Activated CD4-positive, alpha-beta T cell treated with anti-CD3 and anti-CD28 coated beads, Interleukin-2, amount 10 ng/mL, durations not matched to agents 24 days and 14 days (primary cell): ENCODE data around the gene UBE2J2. TPM values are rescaled to one million over a fixed set of nuclear protein-coding genes. Genes with fewer than 3 reads are reported as not detected.

Source experiments
- DNase-seq: peaks from one replicate; pipeline ENCODE4 v3.0.0; 2022
- H3K27ac Mint-ChIP-seq: one replicate; pipeline ENCODE4 v1.8.0; 2022; ENCODE audit warnings: mild to moderate bottlenecking, mixed read lengths
- H3K27me3 Mint-ChIP-seq: one replicate; pipeline ENCODE4 v1.8.0; 2022; ENCODE audit warnings: mixed read lengths
- H3K36me3 Mint-ChIP-seq: one replicate; pipeline ENCODE4 v1.8.0; 2022; ENCODE audit warnings: low read depth, mild to moderate bottlenecking, mixed read lengths
- H3K4me1 Mint-ChIP-seq: one replicate; pipeline ENCODE4 v1.8.0; 2021; ENCODE audit warnings: mixed read lengths
- H3K4me3 Mint-ChIP-seq: one replicate; pipeline ENCODE4 v1.8.0; 2022; ENCODE audit warnings: mild to moderate bottlenecking, moderate library complexity, mixed read lengths
- H3K9me3 Mint-ChIP-seq: one replicate; pipeline ENCODE4 v1.8.0; 2021; ENCODE audit warnings: mixed read lengths
- intact Hi-C: fragments of 100-400 bp; cut with micrococcal nuclease; formaldehyde crosslinking; loops from one replicate; pipeline ENCODE4 v1.15.1; 2023
- total RNA-seq: library from RNA; stranded (reverse); gene quantifications from 2 replicates; pipeline ENCODE4 v1.2.3, GENCODE V29; 2022

The UBE2J2 gene
- total RNA-seq, 1 donor from 2014 or later: 87.3 TPM

GRCh38 chr1:1285611-1286311 lies 12.1 kb upstream of the UBE2J2 start:
- Mint-ChIP-seq H3K9me3 (no peaks in the 10 kb centered on the region), H3K4me3 (no peak overlapping the region), H3K36me3 (no peaks in the 10 kb centered on the region), H3K27me3 (no peaks in the 10 kb centered on the region), H3K27ac (no peak overlapping the region), H3K4me1 (peaks cover 4% of the 10 kb centered on the region)
- intact Hi-C loops: no loop called here
- no peak for DNase-seq

GRCh38 chr1:1285102-1285571 lies 11.5 kb upstream of the UBE2J2 start:
- H3K27ac Mint-ChIP-seq: no peak overlapping the region
- H3K36me3 Mint-ChIP-seq: no peaks in the 10 kb centered on the region
- no peak overlapping the region for H3K4me3 Mint-ChIP-seq
- H3K9me3 Mint-ChIP-seq: no peaks in the 10 kb centered on the region
- no peak for DNase-seq
- no peaks in the 10 kb centered on the region for H3K27me3 Mint-ChIP-seq
- intact Hi-C loops: no loop called here
- H3K4me1 Mint-ChIP-seq: peaks cover 3% of the 10 kb centered on the region

GRCh38 chr1:1284221-1285101 lies 10.8 kb upstream of the UBE2J2 start:
- Mint-ChIP-seq H3K36me3 (no peaks in the 10 kb centered on the region), H3K4me1 (peaks cover 2% of the 10 kb centered on the region), H3K27me3 (no peaks in the 10 kb centered on the region), H3K27ac (no peak overlapping the region), H3K4me3 (no peak overlapping the region), H3K9me3 (no peaks in the 10 kb centered on the region)
- intact Hi-C loops: no loop called here
- no peak for DNase-seq

- no peaks in the 10 kb centered on the region for H3K27me3 Mint-ChIP-seq
- H3K9me3 Mint-ChIP-seq: no peaks in the 10 kb centered on the region
- H3K27ac Mint-ChIP-seq: no peak overlapping the region
- no peak overlapping the region for H3K4me3 Mint-ChIP-seq
- H3K36me3 Mint-ChIP-seq: no peaks in the 10 kb centered on the region
- intact Hi-C loops: no loop called here
- no peak for DNase-seq
- H3K4me1 Mint-ChIP-seq: peaks cover 2% of the 10 kb centered on the region
These were observed 10.2 kb upstream of the UBE2J2 start for GRCh38 chr1:1283821-1284220.

DNA sequence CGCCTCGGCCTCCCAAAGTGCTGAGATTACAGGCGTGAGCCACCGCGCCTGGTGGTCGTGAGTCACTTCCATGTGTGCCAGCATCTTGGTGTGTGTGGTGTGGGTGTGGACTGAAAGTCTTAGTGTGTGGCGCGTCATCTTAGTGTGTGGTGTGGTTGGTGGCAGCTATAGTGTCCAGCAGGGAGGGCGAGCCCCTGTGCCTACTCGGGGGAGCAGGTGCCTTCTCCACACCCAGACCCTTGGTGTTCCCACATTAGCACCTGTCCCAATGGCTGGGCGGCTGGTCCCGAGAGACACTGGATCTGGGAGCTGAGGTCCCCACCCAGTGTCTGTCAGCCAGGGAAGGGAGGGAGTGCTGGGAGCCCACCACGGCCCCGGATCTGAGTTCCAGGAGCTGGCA lies 9.3 kb upstream of the UBE2J2 start:
- no peaks in the 10 kb centered on the region for H3K27me3 Mint-ChIP-seq
- H3K4me3 Mint-ChIP-seq: no peak overlapping the region
- no peaks in the 10 kb centered on the region for H3K9me3 Mint-ChIP-seq
- H3K4me1 Mint-ChIP-seq: peaks cover 2% of the 10 kb centered on the region
- intact Hi-C loops: no loop called here
- DNase-seq: no peak
- H3K36me3 Mint-ChIP-seq: no peaks in the 10 kb centered on the region
- H3K27ac Mint-ChIP-seq: no peak overlapping the region

DNA sequence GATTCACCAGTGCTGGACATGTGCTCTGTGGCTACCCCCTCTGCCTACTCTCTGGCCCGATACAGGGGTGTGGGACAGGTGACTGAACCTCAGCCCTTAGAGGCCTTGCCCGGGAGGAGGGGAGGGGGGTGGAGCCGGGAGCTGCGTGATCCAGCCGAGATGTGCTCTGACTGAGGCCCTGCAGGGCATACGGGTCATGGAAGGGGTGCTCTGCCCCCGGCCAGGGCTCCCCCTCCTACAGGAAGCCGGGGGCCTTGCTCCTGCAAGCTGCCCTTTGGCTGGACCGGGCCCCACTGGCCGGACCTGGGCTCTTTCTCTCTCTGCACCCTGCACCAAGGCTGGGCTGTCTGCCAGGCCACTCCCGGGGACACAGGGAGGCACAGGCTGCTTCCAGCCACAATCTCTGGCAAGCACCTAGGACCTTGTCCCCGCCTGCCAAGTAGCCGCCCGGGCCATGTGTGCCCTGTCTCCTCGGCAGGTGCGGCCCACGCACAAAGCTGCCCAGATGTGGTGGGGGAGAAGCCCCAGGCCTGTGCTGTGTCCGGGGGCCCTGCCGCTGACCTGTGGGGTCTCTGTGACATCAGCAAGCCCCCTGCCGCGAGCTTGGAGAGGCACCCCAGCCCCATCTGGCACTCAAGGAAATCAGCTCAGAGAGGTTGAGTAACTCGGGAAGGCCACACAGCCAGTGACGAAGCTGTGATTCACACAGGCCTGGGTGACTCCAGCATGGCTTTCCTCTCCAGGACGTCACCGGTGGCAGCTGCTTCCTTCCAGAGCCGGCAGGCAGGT lies 8.1 kb upstream of the UBE2J2 start:
- Mint-ChIP-seq H3K27ac (no peak overlapping the region), H3K36me3 (no peaks in the 10 kb centered on the region), H3K9me3 (no peaks in the 10 kb centered on the region), H3K27me3 (no peaks in the 10 kb centered on the region), H3K4me1 (peaks cover 2% of the 10 kb centered on the region), H3K4me3 (no peak overlapping the region)
- intact Hi-C loops: no loop called here
- DNase-seq: no peak

DNA sequence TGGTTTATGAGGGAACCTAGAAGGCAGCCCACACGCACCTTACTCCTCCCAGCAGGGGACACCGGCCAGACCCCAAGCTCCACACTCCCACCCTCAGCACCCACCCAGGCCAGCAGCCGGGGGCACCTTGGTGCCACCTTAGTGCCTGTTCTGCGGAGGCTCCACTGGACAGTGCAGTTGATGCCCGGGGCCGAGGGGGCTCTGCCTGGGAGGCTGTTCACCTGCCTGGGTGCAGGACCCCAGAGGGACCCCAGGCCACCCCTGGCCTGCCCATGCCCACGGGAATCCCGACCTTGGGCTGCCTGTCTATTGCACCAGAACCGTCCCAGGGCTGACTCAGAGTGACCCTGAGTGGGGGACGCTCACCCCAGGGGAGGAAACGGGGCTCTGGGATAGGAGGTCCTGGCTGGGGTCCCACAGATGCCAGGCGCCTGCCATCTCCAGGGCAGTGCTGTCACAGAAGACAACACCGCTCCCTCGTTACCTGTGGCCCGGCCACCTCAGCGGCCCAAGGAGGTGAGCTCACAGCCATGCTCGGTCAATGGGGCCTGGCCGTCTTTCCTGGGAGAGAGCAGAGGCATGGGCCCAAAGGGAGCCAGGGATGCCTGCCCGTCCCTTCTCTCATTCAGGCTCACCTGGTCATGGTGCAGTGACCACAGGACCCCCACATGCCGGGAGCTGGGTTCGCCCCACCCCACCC lies 7.3 kb upstream of the UBE2J2 start:
- Mint-ChIP-seq H3K9me3 (no peaks in the 10 kb centered on the region), H3K4me3 (no peak overlapping the region), H3K36me3 (no peaks in the 10 kb centered on the region), H3K4me1 (peaks cover 2% of the 10 kb centered on the region), H3K27ac (peak overlapping the region; percentile 29), H3K27me3 (no peaks in the 10 kb centered on the region)
- intact Hi-C loops: no loop called here
- DNase-seq: no peak

- no peaks in the 10 kb centered on the region for H3K27me3 Mint-ChIP-seq
- no peak overlapping the region for H3K27ac Mint-ChIP-seq
- peaks cover 4% of the 10 kb centered on the region for H3K4me1 Mint-ChIP-seq
- intact Hi-C loops: no loop called here
- DNase-seq: no peak
- no peaks in the 10 kb centered on the region for H3K9me3 Mint-ChIP-seq
- H3K36me3 Mint-ChIP-seq: no peaks in the 10 kb centered on the region
- H3K4me3 Mint-ChIP-seq: no peak overlapping the region
These were observed 5.4 kb upstream of the UBE2J2 start for GRCh38 chr1:1279028-1279427.

- no peak overlapping the region for H3K4me3 Mint-ChIP-seq
- no peaks in the 10 kb centered on the region for H3K27me3 Mint-ChIP-seq
- peaks cover 4% of the 10 kb centered on the region for H3K4me1 Mint-ChIP-seq
- no peaks in the 10 kb centered on the region for H3K36me3 Mint-ChIP-seq
- no peak overlapping the region for H3K27ac Mint-ChIP-seq
- no peaks in the 10 kb centered on the region for H3K9me3 Mint-ChIP-seq
- intact Hi-C loops: no loop called here
- no peak for DNase-seq
These were observed 5.0 kb upstream of the UBE2J2 start for GRCh38 chr1:1278620-1279019.

DNA sequence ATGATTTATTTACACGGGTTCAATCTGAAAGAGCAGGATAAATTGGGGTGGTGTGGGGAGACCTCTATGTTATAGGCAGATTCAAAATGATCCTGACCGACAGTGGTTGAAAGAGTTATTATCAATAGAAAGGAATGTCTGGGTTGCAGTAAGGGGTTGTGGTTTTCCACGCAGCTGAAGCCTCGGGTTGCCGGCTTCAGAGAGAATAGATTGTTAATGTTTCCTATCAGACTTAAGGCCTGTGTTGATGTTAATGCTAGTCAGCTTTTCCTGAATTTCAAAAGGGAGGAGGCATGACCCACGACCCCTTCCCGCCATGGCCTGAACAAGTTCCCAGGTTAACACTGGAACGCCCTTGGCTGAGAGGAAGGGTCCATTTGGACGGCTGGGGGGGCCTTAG lies 2.2 kb upstream of the UBE2J2 start:
- Mint-ChIP-seq H3K36me3 (peaks cover 6% of the 10 kb centered on the region), H3K9me3 (no peaks in the 10 kb centered on the region), H3K4me3 (peak overlapping the region; percentile 27), H3K27me3 (no peaks in the 10 kb centered on the region), H3K4me1 (peaks cover 18% of the 10 kb centered on the region), H3K27ac (no peak overlapping the region)
- intact Hi-C loops: no loop called here
- no peak for DNase-seq

- H3K27me3 Mint-ChIP-seq: no peaks in the 10 kb centered on the region
- no peaks in the 10 kb centered on the region for H3K9me3 Mint-ChIP-seq
- peak overlapping the region; percentile 69 for H3K27ac Mint-ChIP-seq
- H3K4me1 Mint-ChIP-seq: peaks cover 25% of the 10 kb centered on the region
- no peak for DNase-seq
- intact Hi-C loops: loop anchor here (5.0 kb wide), 1 partner anchor 73 kb away; no protein-coding TSS in a partner anchor
- H3K4me3 Mint-ChIP-seq: peak overlapping the region; percentile 76
- H3K36me3 Mint-ChIP-seq: peaks cover 13% of the 10 kb centered on the region
These were observed 1.3 kb upstream of the UBE2J2 start for GRCh38 chr1:1274931-1275431.

DNA sequence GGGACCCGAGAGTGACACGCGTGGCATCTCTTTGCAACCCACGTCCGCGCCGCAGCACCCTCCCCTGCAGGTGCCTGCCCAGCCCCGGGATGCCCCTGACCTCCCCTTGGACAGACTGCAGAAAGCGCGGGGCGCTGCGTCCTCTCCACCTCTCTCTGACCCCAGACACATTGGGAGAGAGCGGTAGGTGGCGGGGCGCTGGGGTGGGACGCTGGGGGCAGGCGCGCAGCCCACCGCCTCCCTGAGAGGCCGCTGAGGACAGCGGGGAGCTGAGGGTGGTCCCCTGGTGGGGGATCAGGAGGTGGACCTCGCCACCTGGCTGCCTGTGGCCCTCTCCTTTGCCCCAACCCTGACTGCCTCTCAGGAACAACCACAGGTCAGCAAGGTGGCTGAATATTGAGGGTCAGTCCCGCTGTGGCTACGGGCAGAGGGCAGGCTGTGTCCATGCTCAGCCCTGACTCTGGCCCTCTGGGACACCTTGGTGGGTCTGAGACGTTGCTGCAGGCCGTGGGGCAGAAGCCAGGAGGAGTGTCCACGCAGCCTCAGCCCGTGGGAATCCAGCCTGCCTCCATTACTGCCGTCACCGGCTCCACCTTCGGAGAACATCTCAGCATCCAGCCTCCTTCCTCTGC lies 761 bp upstream of the UBE2J2 start:
- peaks cover 28% of the 10 kb centered on the region for H3K4me1 Mint-ChIP-seq
- DNase-seq: no peak
- H3K36me3 Mint-ChIP-seq: peaks cover 14% of the 10 kb centered on the region
- H3K4me3 Mint-ChIP-seq: peak overlapping the region; percentile 76
- H3K27ac Mint-ChIP-seq: peak overlapping the region; percentile 69
- no peaks in the 10 kb centered on the region for H3K27me3 Mint-ChIP-seq
- no peaks in the 10 kb centered on the region for H3K9me3 Mint-ChIP-seq
- intact Hi-C loops: loop anchor here (5.0 kb wide), 1 partner anchor 72 kb away; no protein-coding TSS in a partner anchor

DNA sequence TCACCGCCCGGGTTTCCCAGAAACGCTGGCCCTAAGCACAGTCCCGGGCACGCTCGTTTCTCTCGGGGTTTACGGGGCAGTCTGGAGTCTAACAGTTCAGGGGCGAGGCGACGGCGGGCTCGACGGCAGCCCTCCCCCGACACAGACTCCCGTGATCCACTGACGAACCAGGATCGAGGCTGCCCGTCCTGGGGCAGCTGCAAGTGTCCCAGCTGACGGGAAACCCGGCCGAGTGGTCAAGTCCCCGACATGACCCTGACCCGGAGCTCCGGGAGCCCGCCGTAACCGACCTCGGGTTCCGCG lies 494 bp downstream of the UBE2J2 start:
- H3K27me3 Mint-ChIP-seq: no peaks in the 10 kb centered on the region
- peak; percentile 70 for DNase-seq
- H3K4me3 Mint-ChIP-seq: peak overlapping the region; percentile 86
- intact Hi-C loops: loop anchor here (1.0 to 5.0 kb wide), 2 partner anchors 71 to 157 kb away; partner anchors contain the start of gene C1orf159
- peak overlapping the region; percentile 76 for H3K27ac Mint-ChIP-seq
- H3K36me3 Mint-ChIP-seq: peaks cover 17% of the 10 kb centered on the region
- H3K9me3 Mint-ChIP-seq: no peaks in the 10 kb centered on the region
- peaks cover 28% of the 10 kb centered on the region for H3K4me1 Mint-ChIP-seq
